DMS79 (cell line): ENCODE data around the gene PITRM1.

Source experiments
- DNase-seq: peaks from one replicate; lab custom pipeline; 2025; lab: John Stamatoyannopoulos, UW

PITRM1 gene

GRCh38 chr10:3102720-3103427 lies 69.7 kb downstream of the PITRM1 start:
- DNase-seq, result no peak

GRCh38 chr10:3100856-3101640 lies 71.5 kb downstream of the PITRM1 start:
- DNase-seq, result no peak

DNA sequence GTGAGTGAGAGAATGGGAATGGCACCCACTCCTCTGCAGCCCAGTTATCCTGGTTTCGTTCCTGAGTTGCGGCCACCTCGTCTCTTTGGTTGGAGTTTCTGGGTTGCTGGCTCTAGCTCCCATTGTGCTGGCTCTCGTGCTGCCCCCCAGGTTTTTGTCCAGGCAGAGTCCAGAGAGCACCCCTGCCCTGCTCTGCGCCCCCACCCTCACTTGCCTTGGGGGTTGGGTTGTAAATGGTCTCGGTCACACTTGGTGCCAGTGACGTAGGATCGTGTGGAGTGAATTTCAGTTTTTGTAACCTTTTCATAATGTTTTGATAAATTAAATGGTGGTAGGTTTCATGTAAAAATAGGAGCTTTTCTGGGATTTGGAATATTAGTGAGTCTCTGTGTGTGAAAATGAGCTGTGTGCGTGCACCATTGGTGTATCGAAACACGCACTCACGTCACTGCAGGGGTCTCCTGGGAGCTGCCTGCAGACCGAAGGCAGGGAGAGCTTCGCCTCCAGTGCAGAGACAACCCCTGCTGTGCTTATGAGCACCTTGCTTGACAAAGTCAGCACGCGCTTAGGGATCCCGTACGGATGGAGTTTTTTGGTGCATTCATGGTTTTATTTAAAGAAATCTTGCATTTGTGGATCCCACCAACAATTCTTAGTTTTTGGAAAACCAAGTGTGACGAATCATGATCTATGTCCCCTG lies 72.3 kb downstream of the PITRM1 start:
- DNase-seq, result no peak

DNA sequence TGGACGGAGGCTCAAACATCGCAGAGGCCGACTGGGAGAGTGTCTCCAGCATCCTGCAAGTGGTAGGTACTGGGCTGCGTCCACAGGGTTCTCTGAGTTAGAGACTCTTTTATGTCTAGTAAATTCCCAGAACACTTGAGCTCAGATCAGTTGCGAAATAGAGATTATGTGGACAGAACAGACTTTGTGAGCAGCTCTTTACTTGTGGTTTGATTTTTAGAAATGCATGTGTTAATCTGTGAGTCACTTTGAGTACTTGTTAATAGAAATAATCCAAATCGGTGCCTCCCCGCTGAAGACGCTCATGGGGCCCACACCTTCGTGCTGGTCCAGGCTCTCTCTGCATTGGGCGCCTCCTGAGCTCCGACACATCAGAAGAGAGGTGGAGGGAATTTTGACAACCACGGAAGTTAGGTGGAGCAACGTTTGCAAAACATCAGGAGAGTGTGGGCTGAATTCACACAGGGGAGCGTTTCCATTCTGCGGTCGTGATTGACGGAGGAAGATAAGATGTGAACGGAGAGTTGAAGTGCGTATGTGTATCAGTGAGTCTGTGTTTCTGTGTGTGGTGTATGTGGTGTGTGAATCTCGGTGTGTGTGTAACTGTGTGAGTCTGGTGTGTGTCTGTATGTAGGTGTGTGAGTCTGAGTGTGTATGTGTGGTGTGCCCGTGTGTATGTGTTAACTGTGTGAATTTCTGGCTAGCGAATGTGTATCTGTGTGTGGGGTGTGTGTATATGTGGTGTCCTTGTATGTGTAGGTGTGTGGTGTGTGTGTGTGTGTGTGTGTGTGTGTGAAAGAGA lies 73.1 kb downstream of the PITRM1 start:
- DNase-seq, result no peak

DNA sequence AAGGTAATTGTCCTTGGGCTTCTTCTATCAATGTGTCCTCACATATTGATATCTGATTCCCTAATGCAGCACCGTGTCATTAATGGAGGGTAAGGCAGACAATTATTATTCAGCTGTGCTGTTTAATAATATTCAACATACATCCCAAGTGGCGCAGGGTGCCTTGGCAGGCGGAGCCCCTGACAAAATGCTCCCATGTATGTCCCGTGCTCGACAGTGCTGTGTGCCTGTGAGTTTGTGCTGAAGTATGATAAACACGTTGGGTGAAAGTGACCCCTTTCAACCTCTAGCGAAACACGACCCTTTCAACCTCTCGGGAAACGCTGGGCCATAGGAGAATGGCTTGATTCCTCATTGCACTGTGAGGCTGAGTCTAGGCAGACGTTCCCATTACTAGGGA lies 73.9 kb downstream of the PITRM1 start:
- DNase-seq, result no peak

GRCh38 chr10:3097160-3097559 lies 75.4 kb downstream of the PITRM1 start:
- no peak for DNase-seq

- no peak for DNase-seq
These were observed 76.4 kb downstream of the PITRM1 start for GRCh38 chr10:3096149-3096548.

DNA sequence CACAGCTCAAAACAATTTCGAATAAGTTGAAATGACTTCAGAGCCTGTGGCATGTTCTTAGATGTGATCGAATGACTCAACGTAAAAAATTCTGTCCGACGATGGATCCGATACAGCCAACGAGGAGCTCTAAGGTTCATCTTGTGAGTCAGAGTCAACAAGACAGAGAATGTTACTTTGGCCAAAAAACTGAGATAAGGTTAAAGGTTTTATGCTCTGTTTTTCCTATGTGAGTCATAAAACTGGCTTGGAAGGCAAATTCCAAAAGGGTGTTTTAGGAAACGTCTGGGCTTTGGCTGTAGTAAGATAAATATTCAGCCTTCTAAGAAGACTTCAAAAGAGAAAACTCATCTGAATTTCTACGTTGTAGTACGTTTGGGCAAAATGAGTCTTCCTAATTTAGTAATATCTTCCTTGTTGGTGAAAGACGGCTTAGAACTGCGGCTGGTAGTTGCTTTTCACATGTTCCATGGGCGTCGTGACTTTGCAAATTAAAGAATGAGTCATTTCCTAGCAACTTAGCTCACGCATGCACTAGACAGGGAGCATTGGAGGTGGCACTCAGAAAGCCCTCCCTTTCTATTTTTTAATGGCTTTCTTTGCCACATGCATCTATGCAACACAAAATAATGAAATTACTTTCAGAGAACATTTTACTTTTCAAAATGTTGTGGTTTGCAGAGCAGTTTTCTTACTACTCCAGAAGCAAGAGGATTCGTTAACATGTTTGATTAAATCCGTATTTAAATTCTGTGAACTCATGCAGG lies 77.0 kb downstream of the PITRM1 start:
- DNase-seq, result no peak

GRCh38 chr10:3094609-3095036 lies 78.0 kb downstream of the PITRM1 start:
- no peak for DNase-seq

- DNase-seq, result no peak
These were observed 78.6 kb downstream of the PITRM1 start for GRCh38 chr10:3093996-3094395.

GRCh38 chr10:3091921-3092320 lies 80.7 kb downstream of the PITRM1 start:
- DNase-seq, result no peak

- no peak for DNase-seq
These were observed 81.4 kb downstream of the PITRM1 start for GRCh38 chr10:3090914-3091787.

DNA sequence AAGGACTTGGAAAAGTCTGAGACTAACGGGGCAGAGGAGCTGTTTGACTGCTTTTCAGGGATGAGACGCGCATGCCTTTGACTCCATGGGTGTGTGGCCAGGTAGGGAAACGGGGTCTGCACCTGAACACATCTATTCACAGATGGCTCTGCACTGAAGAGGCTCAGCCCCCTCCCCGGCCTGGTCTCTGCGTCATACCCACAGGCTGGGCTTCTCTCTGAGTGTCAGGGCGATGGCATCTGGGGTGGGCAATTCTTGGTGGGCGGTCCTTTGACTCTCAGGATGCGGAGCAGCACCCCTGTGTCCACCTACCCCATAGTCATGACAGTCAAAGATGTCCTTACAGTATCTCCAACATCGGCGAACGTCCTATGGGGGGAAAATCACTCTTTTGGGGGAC lies 82.2 kb downstream of the PITRM1 start:
- DNase-seq, result no peak
